ENCODE results near the gene ATP2A1.

GRCh38 chr16:28874406-28874805, 3.9 kb upstream of the ATP2A1 start:
- TF ChIP-seq POLR2A (IDR thresholded peaks at IDR 0.05; ENCODE audit: low read length): no peak
- TF ChIP-seq NPAS2 (CRISPR knock-in tag; IDR thresholded peaks at IDR 0.05; ENCODE audit: borderline replicate concordance): no peak
- TF ChIP-seq CTCF (IDR thresholded peaks at IDR 0.05): no peak; the same call in 2 of the 3 replicates
- TF ChIP-seq HMGXB4 (CRISPR knock-in tag; IDR thresholded peaks at IDR 0.05; ENCODE audit: borderline replicate concordance): no peak
- TF ChIP-seq RFX5 (IDR thresholded peaks at IDR 0.05): no peak
- TF ChIP-seq EP300 (IDR thresholded peaks at IDR 0.05): no peak
- TF ChIP-seq CHD2 (IDR thresholded peaks at IDR 0.05; ENCODE audit: low read length, partially characterized antibody): no peak
- TF ChIP-seq SREBF2 (IDR thresholded peaks at IDR 0.05): no peak
- TF ChIP-seq EHMT2 (IDR thresholded peaks at IDR 0.05; ENCODE audit: low read depth): no peak
- TF ChIP-seq NR3C1 (IDR thresholded peaks at IDR 0.05): no peak
- no peak for TF ChIP-seq JUNB (IDR thresholded peaks at IDR 0.05)
- TF ChIP-seq, protein P1, sequence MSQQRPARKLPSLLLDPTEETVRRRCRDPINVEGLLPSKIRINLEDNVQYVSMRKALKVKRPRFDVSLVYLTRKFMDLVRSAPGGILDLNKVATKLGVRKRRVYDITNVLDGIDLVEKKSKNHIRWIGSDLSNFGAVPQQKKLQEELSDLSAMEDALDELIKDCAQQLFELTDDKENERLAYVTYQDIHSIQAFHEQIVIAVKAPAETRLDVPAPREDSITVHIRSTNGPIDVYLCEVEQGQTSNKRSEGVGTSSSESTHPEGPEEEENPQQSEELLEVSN (IDR thresholded peaks at IDR 0.05; ENCODE audit: borderline replicate concordance, low read depth): no peak
